ENCODE measurements around the gene BCL6. TPM values are rescaled to one million over a fixed set of nuclear protein-coding genes. Genes with fewer than 3 reads are reported as not detected.
A peak's percentile ranks its signal among the peaks of the same experiment; 100 is the strongest.

BCL6 gene
- polyA plus RNA-seq, 1 experiment: 12.8 TPM

DNA sequence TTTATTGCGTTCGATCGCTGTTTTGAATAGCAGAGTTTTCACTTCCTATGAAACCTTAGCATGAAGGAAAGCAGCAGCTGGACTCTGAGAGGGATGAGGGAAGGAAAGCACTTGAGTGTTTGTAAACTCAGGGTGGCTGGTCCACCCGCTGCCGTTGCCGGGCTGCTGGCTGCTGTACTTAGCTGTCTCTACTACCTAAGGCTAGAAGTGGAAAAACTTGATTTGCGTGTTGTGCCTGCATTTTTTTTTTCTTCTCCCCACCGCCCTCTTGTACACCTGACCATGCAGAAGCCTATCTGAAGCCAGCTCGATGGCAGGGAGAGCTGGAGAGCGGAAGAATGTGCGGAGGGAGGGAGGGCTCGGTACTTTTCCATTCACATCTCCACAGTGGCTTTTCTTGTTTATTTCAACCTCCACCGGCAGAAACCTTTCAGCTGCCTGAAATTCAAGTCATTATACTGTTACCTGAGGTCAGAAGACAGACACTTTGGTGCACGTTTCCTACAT is 4.8 kb upstream of the BCL6 start:
- CTCF ChIA-PET: interaction anchor here (0.6 to 3.1 kb wide), 12 partner anchors 8 to 1205 kb away, joined by 3 to 15 read pairs (median 3); partner anchors contain the start of gene LPP
- no peak for DNase-seq (ENCODE audit: low read depth, low spot score)
- H3K4me3 ChIP-seq (ENCODE audit: low read depth, low read length): peak overlapping the region; percentile 45
- no peaks in the 10 kb centered on the region for H3K9me3 ChIP-seq (ENCODE audit: control insufficient read depth, insufficient read depth, low read length)
- peak overlapping the region; percentile 12 for H3K27ac ChIP-seq (ENCODE audit: low read depth, low read length)
- POLR2A ChIA-PET: interaction anchor here (0.7 kb wide), 1 partner anchor 423 kb away, joined by 3 read pairs; no protein-coding TSS in a partner anchor
- TF ChIP-seq, protein P1, sequence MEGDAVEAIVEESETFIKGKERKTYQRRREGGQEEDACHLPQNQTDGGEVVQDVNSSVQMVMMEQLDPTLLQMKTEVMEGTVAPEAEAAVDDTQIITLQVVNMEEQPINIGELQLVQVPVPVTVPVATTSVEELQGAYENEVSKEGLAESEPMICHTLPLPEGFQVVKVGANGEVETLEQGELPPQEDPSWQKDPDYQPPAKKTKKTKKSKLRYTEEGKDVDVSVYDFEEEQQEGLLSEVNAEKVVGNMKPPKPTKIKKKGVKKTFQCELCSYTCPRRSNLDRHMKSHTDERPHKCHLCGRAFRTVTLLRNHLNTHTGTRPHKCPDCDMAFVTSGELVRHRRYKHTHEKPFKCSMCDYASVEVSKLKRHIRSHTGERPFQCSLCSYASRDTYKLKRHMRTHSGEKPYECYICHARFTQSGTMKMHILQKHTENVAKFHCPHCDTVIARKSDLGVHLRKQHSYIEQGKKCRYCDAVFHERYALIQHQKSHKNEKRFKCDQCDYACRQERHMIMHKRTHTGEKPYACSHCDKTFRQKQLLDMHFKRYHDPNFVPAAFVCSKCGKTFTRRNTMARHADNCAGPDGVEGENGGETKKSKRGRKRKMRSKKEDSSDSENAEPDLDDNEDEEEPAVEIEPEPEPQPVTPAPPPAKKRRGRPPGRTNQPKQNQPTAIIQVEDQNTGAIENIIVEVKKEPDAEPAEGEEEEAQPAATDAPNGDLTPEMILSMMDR (IDR thresholded peaks at IDR 0.05; ENCODE audit: low read depth, low read length): no peak
- H3K27me3 ChIP-seq (ENCODE audit: control insufficient read depth, insufficient read depth, low read length): peaks cover 3% of the 10 kb centered on the region

DNA sequence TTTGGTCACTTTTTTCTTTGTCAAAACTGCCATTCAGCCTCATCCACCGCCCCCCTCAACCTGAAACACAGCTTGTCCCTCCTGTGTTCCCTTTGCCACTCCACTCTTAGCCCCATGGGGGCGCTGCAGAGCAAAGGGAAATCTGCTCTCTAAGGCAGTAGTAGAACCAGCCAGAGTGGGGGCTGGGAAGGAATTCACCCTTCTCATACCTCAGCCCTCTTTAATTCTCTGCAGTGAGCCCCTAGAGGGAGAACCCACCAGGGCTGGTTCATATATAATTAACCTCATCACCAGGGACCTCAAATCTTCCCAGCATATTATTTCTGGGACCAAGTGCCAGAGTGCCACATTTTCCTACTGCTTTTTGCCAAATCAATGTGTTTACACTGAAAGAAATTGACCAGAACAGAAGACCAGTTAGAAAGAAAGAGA is 2.8 kb upstream of the BCL6 start:
- Histone ChIP-seq H3K27ac (ENCODE audit: low read depth, low read length) (no peak overlapping the region), H3K27me3 (ENCODE audit: control insufficient read depth, insufficient read depth, low read length) (peaks cover 3% of the 10 kb centered on the region), H3K9me3 (ENCODE audit: control insufficient read depth, insufficient read depth, low read length) (no peaks in the 10 kb centered on the region), H3K4me3 (ENCODE audit: low read depth, low read length) (no peak overlapping the region)
- TF ChIP-seq, protein P1 (IDR thresholded peaks at IDR 0.05; ENCODE audit: low read depth, low read length): peak; percentile 99
- CTCF ChIA-PET: interaction anchor here (0.6 to 6.5 kb wide), 44 partner anchors 7 to 1207 kb away, joined by 3 to 96 read pairs (median 4); no protein-coding TSS in a partner anchor
- POLR2A ChIA-PET: no interaction called here
- DNase-seq (ENCODE audit: low read depth, low spot score): no peak

DNA sequence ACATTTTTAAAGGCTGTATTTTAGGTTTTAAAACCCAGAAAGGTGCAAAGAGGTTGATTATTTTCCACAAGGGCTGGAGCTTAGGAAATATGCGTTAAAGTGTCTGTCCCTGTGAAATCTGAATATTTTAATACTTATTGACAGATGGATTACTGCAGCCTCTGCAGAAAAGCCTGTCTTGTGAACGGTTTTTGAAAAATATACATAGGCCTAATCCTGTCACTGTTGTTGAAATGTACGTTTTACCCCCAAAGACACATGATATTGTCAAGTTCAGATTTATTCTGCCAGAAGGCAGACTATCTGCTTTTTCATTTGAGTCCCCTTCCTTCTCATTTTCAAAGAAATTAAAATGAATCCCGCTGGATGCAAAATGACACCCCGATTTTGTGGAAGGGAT is 2.2 kb upstream of the BCL6 start:
- no peak overlapping the region for H3K27ac ChIP-seq (ENCODE audit: low read depth, low read length)
- no peak for DNase-seq (ENCODE audit: low read depth, low spot score)
- TF ChIP-seq, protein P1 (IDR thresholded peaks at IDR 0.05; ENCODE audit: low read depth, low read length): no peak
- H3K9me3 ChIP-seq (ENCODE audit: control insufficient read depth, insufficient read depth, low read length): no peaks in the 10 kb centered on the region
- no peak overlapping the region for H3K4me3 ChIP-seq (ENCODE audit: low read depth, low read length)
- ChIA-PET CTCF (interaction anchor here (0.6 to 6.5 kb wide), 44 partner anchors 9 to 1208 kb away, joined by 3 to 96 read pairs (median 4); no protein-coding TSS in a partner anchor), POLR2A (no interaction called here)
- H3K27me3 ChIP-seq (ENCODE audit: control insufficient read depth, insufficient read depth, low read length): peaks cover 3% of the 10 kb centered on the region

DNA sequence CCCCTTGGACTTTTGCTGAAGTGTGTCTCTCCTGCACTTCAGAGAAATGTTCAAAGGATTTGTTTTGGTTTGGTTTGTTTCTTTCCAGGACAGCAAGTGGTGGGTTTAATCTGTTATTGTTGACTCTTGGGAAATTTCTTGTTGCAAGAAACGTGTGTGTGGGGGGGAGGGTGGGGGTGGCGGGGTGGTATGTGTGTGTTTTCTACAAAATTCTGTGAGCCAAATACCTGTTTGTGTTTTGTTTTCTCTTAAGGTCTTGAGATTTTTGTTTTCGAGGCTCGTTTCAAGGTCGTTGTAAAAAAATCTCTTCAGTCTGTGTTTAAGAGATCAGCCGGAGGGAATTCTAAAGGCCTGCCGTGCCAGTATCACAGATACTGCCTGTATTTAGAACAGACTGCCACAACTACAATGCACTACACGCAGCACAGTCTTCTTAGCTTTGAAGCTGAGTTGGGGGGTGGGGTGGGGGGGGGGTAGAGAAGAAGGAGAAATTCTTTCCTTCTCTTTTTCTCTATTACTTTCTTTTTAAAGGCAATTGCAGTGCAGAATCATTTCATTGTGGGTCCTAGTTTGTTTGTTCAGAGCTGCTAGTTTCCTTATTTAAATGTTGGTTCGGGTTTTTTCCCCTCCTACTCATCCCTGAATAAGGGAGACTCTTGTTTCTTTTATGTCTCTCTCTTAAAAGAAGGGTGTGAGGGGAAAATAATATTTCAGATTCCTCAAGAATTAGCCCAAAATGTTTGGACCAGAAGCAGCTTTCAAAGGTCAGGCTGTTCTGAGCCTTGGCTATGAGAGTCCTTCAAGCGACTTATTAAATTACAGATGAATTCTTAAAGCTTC is 1.4 kb upstream of the BCL6 start:
- H3K27me3 ChIP-seq (ENCODE audit: control insufficient read depth, insufficient read depth, low read length): peaks cover 3% of the 10 kb centered on the region
- TF ChIP-seq, protein P1 (IDR thresholded peaks at IDR 0.05; ENCODE audit: low read depth, low read length): no peak
- POLR2A ChIA-PET: interaction anchor here (0.6 to 1.8 kb wide), 9 partner anchors 169 to 1003 kb away, joined by 3 to 14 read pairs (median 5); partner anchors contain the start of gene LPP
- no peak overlapping the region for H3K27ac ChIP-seq (ENCODE audit: low read depth, low read length)
- DNase-seq (ENCODE audit: low read depth, low spot score): no peak
- no peaks in the 10 kb centered on the region for H3K9me3 ChIP-seq (ENCODE audit: control insufficient read depth, insufficient read depth, low read length)
- H3K4me3 ChIP-seq (ENCODE audit: low read depth, low read length): peak overlapping the region; percentile 54
- CTCF ChIA-PET: interaction anchor here (0.6 to 6.5 kb wide), 31 partner anchors 8 to 1209 kb away, joined by 3 to 96 read pairs (median 4); no protein-coding TSS in a partner anchor

Measured in AG04450 (cell line).